HepG2 (cell line): ENCODE results near the gene RPP14.

Source experiments
- ELK4 ChIP-seq: sonication (generic); formaldehyde crosslinking; IDR thresholded peaks from 2 replicates; pipeline ENCODE4 v1.9.0; 2021; ENCODE audit warnings: missing genetic modification reagents, borderline replicate concordance
- EP300 ChIP-seq, 3 experiments: sonication (generic) in 1 of 3; formaldehyde crosslinking in 1 of 3; IDR thresholded peaks; 2 replicates each; pipeline versions ENCODE4 v1.5.1 to v1.6.1; 2011 to 2020; ENCODE audit warnings: low read depth in 2 of 3, low read length in 2 of 3, borderline replicate concordance in 1 of 3, improper control_type of control experiment in 1 of 3, mild to moderate bottlenecking in 1 of 3, missing genetic modification reagents in 1 of 3, moderate library complexity in 1 of 3
- JUND ChIP-seq: sonication (generic); formaldehyde crosslinking; IDR thresholded peaks from 2 replicates; pipeline ENCODE4 v1.8.0; 2022; ENCODE audit warnings: mild to moderate bottlenecking, missing genetic modification reagents
- WIZ ChIP-seq: sonication (generic); formaldehyde crosslinking; IDR thresholded peaks from 2 replicates; pipeline ENCODE4 v1.5.1; 2020; ENCODE audit warnings: mild to moderate bottlenecking, missing genetic modification reagents
- ZBTB21 ChIP-seq: sonication (generic); formaldehyde crosslinking; IDR thresholded peaks from 2 replicates; pipeline ENCODE4 v1.4.0; 2020; ENCODE audit warnings: missing genetic modification reagents
- ZNF891 ChIP-seq: sonication (generic); formaldehyde crosslinking; IDR thresholded peaks from 2 replicates; pipeline ENCODE4 v1.5.0; 2020; ENCODE audit warnings: mild to moderate bottlenecking, missing genetic modification reagents
- TF ChIP-seq, protein P1 (sequence below): sonication (generic); formaldehyde crosslinking; IDR thresholded peaks from 2 replicates; pipeline ENCODE4 v1.9.0; 2022; ENCODE audit warnings: low read depth, missing genetic modification reagents
- TF ChIP-seq, protein P2 (sequence below), 2 experiments: sonication (generic) in 1 of 2; formaldehyde crosslinking in 1 of 2; IDR thresholded peaks; 2 replicates each; pipeline versions ENCODE4 v1.5.1 to v1.6.1; 2011 to 2020; ENCODE audit warnings: borderline replicate concordance in 1 of 2, low read depth in 1 of 2, low read length in 1 of 2, mild to moderate bottlenecking in 1 of 2, missing genetic modification reagents in 1 of 2, moderate library complexity in 1 of 2

GRCh38 chr3:58288011-58288728, 17.9 kb upstream of the RPP14 start:
- no peak for TF ChIP-seq EP300 (IDR thresholded peaks at IDR 0.05; ENCODE audit: low read depth in 2 of 2, low read length in 2 of 2)
- no peak for TF ChIP-seq EP300 (CRISPR knock-in tag; IDR thresholded peaks at IDR 0.05; ENCODE audit: borderline replicate concordance)
- TF ChIP-seq WIZ (CRISPR knock-in tag) = no peak
- TF ChIP-seq ZBTB21 = no peak
- TF ChIP-seq JUND (CRISPR knock-in tag) = no peak
- no peak for TF ChIP-seq ZNF891 (CRISPR knock-in tag)
- TF ChIP-seq, protein P1, sequence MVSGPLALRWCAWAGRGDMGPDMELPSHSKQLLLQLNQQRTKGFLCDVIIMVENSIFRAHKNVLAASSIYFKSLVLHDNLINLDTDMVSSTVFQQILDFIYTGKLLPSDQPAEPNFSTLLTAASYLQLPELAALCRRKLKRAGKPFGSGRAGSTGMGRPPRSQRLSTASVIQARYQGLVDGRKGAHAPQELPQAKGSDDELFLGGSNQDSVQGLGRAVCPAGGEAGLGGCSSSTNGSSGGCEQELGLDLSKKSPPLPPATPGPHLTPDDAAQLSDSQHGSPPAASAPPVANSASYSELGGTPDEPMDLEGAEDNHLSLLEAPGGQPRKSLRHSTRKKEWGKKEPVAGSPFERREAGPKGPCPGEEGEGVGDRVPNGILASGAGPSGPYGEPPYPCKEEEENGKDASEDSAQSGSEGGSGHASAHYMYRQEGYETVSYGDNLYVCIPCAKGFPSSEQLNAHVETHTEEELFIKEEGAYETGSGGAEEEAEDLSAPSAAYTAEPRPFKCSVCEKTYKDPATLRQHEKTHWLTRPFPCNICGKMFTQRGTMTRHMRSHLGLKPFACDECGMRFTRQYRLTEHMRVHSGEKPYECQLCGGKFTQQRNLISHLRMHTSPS = no peak
- no peak for TF ChIP-seq ELK4
- TF ChIP-seq, protein P2, sequence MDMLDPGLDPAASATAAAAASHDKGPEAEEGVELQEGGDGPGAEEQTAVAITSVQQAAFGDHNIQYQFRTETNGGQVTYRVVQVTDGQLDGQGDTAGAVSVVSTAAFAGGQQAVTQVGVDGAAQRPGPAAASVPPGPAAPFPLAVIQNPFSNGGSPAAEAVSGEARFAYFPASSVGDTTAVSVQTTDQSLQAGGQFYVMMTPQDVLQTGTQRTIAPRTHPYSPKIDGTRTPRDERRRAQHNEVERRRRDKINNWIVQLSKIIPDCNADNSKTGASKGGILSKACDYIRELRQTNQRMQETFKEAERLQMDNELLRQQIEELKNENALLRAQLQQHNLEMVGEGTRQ (IDR thresholded peaks at IDR 0.05; ENCODE audit: low read depth, low read length) = no peak
- TF ChIP-seq, protein P2 (CRISPR knock-in tag; IDR thresholded peaks at IDR 0.05; ENCODE audit: borderline replicate concordance) = no peak
